GM19238 (cell line): ENCODE results near the gene TRAP1.
A peak's percentile ranks its signal among the peaks of the same experiment; 100 is the strongest.

Source experiments
- DNase-seq: peaks from one replicate; pipeline ENCODE4 v3.0.0; 2011; ENCODE audit warnings: low spot score; ENCODE audit not compliant: insufficient read length

The TRAP1 gene

GRCh38 chr16:3651461-3652372 lies 65.6 kb downstream of the TRAP1 start:
- DNase-seq: no peak

- no peak for DNase-seq
Measured at GRCh38 chr16:3650631-3651265, 66.6 kb downstream of the TRAP1 start.

GRCh38 chr16:3646348-3646920 lies 70.9 kb downstream of the TRAP1 start:
- DNase-seq: no peak

GRCh38 chr16:3645504-3646347 lies 71.6 kb downstream of the TRAP1 start:
- no peak for DNase-seq

- no peak for DNase-seq
Measured at GRCh38 chr16:3645108-3645503, 72.2 kb downstream of the TRAP1 start.

GRCh38 chr16:3643095-3643730 lies 74.1 kb downstream of the TRAP1 start:
- no peak for DNase-seq

GRCh38 chr16:3642397-3643094 lies 74.8 kb downstream of the TRAP1 start:
- no peak for DNase-seq

- DNase-seq: no peak
Measured at GRCh38 chr16:3641801-3642396, 75.4 kb downstream of the TRAP1 start.

GRCh38 chr16:3640632-3641501 lies 76.5 kb downstream of the TRAP1 start:
- DNase-seq: no peak

GRCh38 chr16:3640207-3640606 lies 77.1 kb downstream of the TRAP1 start:
- DNase-seq: no peak

GRCh38 chr16:3638916-3639644 lies 78.2 kb downstream of the TRAP1 start:
- DNase-seq: no peak

- DNase-seq: peak; percentile 48
Measured at GRCh38 chr16:3637371-3637923, 79.9 kb downstream of the TRAP1 start.

GRCh38 chr16:3625911-3626732 lies 91.2 kb downstream of the TRAP1 start:
- DNase-seq: no peak

- DNase-seq: no peak
Measured at GRCh38 chr16:3625331-3625730, 92.0 kb downstream of the TRAP1 start.

- DNase-seq: no peak
Measured at GRCh38 chr16:3623642-3624041, 93.7 kb downstream of the TRAP1 start.

- no peak for DNase-seq
Measured at GRCh38 chr16:3618769-3619141, 98.6 kb downstream of the TRAP1 start.
